T1000 (cell line): ENCODE results near the gene LEMD2.
A peak's percentile ranks its signal among the peaks of the same experiment; 100 is the strongest.

ENCODE experiments used
- DNase-seq: peaks from one replicate; lab custom pipeline; 2025; ENCODE audit warnings: mixed read lengths; lab: John Stamatoyannopoulos, UW

Gene LEMD2

DNA sequence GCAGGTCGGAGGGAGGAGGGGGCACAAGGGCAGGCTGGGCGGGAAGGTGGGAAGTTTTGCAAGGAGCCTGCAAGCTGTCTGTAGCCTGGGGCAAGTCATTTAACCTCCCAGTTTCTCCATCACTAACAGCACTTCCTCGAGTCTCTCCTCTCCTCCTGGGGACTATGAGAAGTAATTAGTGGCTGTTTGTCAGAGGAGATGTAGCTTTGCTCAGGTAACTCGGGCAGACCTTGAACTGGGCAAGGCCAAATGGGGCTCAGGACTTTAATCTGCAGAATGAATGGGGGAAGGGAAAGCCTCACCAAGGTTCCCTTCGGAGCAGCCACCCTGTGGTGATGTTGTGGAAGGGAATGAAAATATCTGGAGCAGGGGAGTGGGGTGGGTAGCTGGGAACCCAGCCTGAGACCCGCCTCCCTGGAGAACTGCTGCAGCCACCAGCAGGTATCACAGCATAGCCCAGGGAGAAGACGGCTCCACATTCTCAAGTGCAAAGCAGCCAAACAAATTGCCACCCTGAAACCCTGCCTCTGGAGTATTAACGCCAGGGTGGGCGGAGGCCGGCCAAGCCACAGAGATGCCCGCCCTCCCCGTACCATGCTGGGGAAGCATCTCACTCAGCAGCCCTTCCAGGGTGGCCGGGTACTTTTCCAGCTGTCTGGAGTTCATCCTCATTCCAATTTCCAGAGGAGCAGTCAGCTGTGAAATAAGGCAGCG is 6.1 kb upstream of the LEMD2 start:
- DNase-seq, result no peak

- no peak for DNase-seq
Measured at GRCh38 chr6:33792981-33793380, 4.1 kb upstream of the LEMD2 start.

- no peak for DNase-seq
Measured at GRCh38 chr6:33791620-33792019, 2.7 kb upstream of the LEMD2 start.

- no peak for DNase-seq
Measured at GRCh38 chr6:33790910-33791309, 2.0 kb upstream of the LEMD2 start.

DNA sequence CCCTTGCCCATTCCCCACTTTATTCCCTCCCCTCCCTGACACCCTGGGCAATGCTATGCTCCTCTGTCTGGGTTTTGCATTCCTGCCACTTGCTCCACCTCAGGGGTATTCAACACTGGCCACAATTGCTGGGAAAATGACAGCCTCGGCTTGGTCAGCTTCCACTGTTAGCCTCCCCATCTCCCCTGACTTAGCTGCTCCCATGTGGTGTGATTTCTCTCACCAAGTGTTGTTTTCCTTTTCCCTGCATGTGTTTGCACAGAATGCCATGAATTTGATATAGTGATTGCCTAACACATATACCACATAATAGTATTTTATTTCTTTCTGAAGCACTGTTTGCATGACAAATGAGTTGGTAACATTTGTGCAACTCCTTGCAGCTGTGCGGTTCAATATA is 1.4 kb upstream of the LEMD2 start:
- no peak for DNase-seq

DNA sequence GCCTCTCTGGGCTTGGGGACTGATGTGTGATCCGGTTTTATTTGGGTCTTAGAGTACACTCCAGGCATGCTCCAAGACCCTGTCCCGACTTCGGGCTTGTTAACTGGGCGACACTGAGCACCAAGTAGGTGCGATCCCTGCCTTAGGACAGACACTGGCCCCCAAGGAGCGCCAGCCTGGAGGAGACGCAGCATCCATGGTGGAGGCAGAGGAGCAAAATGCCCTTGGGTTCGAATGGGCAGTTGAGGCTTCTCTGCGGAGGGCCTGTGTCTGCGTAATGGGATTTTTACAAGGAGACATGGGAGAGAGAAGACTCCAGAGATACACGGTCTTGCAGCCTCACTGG is 593 bp upstream of the LEMD2 start:
- no peak for DNase-seq

- DNase-seq, result no peak
Measured at GRCh38 chr6:33787954-33788693, 806 bp downstream of the LEMD2 start.

DNA sequence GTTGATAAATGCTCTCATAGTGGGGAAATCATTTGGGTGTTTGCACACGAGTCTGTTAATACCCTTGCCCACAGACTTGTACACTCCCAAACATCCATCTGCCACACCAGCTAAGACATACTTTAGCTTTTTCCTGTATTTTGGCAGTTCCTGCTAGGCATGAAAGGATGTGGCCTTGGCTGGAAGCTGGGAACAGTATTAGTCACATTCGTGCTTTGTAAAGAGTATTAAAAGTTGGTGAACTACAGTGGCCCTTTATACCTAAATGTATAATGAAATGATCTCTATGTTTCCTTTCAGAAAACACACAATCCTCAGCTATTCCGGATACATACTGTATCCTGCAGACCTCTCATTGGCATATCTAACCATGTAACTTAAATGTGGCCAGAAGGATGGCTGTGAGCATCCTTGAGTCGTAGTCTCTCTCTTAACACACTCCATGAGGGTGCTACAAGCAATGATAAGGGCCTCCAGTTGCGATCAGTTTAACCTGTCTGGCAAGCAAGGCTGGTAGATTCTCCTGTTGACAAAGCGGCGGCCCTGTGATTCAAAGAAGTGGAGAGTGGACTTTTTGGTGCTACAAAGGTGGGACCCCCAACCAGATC is 1.5 kb downstream of the LEMD2 start:
- DNase-seq, result no peak

GRCh38 chr6:33786736-33787135 is 2.2 kb downstream of the LEMD2 start:
- DNase-seq, result no peak

DNA sequence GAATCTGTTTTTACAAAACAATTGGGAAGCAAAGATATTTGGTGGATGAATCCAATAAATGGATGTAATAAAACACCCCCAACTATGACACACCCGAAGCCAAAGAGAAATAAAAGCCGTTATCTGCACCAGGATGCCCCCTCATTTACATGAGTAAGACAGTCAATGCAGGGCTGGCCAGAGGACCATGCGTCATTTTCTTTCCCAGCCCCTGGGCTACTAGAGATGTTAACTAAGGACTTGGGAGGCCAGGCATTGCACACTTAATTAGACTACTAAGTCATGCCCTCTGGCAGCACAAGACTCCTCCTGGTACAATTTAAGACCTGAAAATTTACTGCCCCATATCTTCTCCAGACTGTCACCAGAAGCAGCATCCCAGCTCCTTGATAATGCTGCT is 3.2 kb downstream of the LEMD2 start:
- peak; percentile 83 for DNase-seq

DNA sequence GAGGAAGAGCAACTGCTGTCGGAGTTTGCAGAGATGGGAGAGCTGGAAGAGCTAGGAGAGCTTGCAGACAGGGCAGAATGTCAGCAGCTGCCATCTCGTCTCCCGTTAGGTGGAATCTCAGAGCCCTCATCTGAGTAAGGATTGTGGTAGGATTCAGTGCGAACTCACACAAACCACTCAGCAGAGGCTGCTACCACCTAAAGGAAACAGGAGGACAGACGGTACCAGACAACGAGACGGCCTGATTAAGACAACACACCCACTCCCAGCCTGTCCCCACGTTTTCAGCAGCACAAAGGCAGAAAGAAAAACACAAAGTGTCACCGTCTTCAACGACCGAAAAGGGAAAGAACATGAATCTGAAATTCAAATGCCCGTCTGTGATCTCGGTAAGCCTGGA is 4.1 kb downstream of the LEMD2 start:
- no peak for DNase-seq

DNA sequence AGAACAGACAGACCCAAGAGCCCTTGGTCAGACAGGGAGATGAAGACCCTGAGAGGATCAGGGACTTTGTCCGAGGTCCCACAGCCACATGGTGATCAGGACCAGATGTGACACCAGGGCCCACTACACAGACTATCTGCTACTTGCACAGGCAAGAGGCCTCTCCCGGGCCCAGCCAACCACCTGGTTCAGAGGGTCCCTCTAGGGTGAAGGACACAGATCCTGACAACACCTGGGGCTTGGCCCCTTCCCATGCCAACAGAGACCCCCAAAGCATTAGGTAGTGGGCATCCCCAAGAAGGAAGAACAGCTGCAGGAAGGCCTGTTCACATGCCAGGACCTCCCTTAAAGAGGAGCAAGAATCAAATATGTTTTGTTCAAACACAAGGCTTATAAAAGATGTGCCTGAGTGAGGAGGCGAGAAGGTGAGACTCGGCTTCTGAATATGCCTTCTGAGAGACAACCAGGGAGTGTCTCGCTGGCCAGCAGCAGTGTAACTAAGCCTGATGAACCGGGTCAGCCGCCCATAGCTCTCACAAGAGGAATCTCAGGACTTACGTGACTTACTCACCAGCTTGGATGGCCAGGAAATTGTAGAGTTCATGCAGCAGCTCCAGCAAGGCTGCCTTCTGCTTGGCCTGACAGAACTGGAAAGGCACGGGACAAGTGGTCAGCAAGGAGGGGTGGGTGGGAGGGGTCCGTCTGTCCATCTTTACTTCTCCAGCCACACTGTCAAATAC is 5.0 kb downstream of the LEMD2 start:
- DNase-seq, result no peak

- no peak for DNase-seq
Measured at GRCh38 chr6:33782561-33782960, 6.4 kb downstream of the LEMD2 start.

- peak; percentile 80 for DNase-seq
Measured at GRCh38 chr6:33781131-33781975, 7.6 kb downstream of the LEMD2 start.

- DNase-seq, result no peak
Measured at GRCh38 chr6:33779895-33780294, 9.0 kb downstream of the LEMD2 start.

DNA sequence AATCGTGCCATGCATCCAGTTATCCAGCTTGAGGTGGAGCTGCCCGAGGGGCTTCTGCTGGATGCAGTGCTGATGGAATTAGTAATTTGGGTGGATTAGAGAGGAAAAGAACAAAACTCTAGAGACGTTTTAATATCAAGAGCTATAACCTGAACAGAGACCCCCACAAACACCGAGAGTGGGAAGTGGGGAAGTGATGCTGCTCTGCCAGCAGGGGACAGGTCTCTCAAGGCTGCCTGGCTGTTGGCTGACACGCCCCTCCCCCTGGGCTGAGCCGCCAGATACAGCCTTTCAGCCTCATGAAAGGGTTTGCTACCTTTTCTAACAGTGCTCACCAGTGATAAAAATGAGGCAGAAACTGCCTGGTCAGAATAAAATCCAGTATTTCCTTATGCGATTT is 9.6 kb downstream of the LEMD2 start:
- no peak for DNase-seq

DNA sequence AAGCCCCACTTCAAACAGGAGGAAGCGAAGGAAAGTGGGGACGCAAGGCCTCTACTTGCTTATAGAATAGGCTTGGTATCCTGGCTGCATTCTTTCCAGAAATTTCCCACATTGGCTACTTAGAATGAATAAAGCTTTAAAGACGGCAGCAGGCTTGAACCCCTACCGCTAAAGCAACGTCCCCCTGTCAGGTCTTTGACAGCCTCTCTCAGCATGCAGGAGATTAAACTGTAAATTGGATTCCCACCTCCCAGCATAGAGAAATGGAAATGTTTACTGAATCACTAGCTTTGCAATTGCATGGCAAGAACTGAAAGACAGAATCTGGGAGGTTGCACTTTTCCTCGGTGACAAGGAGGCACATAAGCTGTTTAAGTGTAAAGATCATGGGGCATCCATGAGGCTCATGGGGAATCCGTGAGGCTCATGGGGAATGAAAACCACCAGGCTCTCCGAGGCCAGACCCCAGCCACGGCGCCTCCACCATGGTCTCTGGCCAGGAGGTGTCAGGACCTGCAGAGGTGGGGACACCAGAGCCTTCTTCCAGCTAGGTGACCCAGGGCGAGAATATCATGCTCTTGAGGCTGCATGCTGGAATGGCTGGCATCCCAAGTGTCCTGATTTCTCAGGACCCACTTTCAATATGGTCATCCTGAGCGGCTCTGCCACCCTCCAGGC is 10.3 kb downstream of the LEMD2 start:
- DNase-seq, result no peak

GRCh38 chr6:33777398-33778388 is 11.2 kb downstream of the LEMD2 start:
- no peak for DNase-seq

DNA sequence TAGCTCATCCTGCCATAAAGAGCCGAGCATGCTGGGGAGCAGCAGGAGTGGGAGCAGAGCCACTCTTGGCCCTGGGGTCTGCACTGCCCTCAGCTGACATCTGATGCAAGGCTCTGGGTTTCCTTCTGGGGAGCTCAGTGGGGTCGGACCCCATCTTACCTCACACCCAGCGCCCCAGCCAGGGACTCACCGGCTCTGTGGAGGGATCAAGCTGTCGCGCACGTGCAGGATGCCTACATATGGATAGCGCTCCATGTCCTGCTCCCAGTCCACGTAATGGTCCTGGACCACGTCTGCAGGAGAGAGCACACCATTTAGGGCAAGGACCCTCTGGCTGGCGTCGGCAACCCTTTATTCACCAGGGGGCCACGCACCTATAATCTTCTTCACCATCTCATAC is 12.2 kb downstream of the LEMD2 start:
- DNase-seq, result no peak

DNA sequence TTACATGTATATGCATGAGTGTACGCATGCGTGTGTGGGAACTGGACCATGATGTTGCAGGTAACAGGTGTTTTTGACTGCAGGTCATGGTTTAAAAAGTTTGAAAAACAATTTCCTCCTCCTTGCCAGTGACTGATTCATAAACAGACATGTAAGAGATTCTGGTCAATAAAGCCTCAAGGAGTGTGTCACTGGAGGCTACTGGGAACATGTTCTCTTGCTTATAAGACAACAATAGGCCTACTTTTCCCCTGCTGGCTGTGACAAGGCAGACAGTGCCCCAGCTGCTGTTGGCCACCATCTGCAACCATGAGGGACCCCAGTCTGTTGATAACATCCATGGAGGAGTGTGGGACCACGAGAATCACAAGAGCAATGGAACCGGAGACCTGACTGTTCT is 12.7 kb downstream of the LEMD2 start:
- no peak for DNase-seq
